Measurements from ENCODE around the gene IL20.

IL20 gene

GRCh38 chr1:206898089-206898914 lies 32.9 kb downstream of the IL20 start:
- H3K4me1 Mint-ChIP-seq (ENCODE audit: low read depth): peaks cover 74% of the 10 kb centered on the region
- H3K4me3 Mint-ChIP-seq: no peak overlapping the region
- peaks cover 7% of the 10 kb centered on the region for H3K36me3 Mint-ChIP-seq
- H3K27ac Mint-ChIP-seq: peak overlapping the region; percentile 85
- no peaks in the 10 kb centered on the region for H3K9me3 Mint-ChIP-seq (ENCODE audit: low read depth)
- no peaks in the 10 kb centered on the region for H3K27me3 Mint-ChIP-seq

- H3K4me3 Mint-ChIP-seq: no peak overlapping the region
- H3K36me3 Mint-ChIP-seq: peaks cover 11% of the 10 kb centered on the region
- peak overlapping the region; percentile 85 for H3K27ac Mint-ChIP-seq
- H3K4me1 Mint-ChIP-seq (ENCODE audit: low read depth): peaks cover 76% of the 10 kb centered on the region
- no peaks in the 10 kb centered on the region for H3K9me3 Mint-ChIP-seq (ENCODE audit: low read depth)
- H3K27me3 Mint-ChIP-seq: no peaks in the 10 kb centered on the region
These were observed 33.5 kb downstream of the IL20 start for GRCh38 chr1:206898915-206899431.

- Mint-ChIP-seq H3K4me1 (ENCODE audit: low read depth) (peaks cover 79% of the 10 kb centered on the region), H3K27ac (peak overlapping the region; percentile 83), H3K36me3 (peaks cover 19% of the 10 kb centered on the region), H3K4me3 (no peak overlapping the region), H3K27me3 (no peaks in the 10 kb centered on the region), H3K9me3 (ENCODE audit: low read depth) (no peaks in the 10 kb centered on the region)
These were observed 34.3 kb downstream of the IL20 start for GRCh38 chr1:206899717-206900116.

- Mint-ChIP-seq H3K27me3 (no peaks in the 10 kb centered on the region), H3K4me1 (ENCODE audit: low read depth) (peaks cover 83% of the 10 kb centered on the region), H3K36me3 (peaks cover 23% of the 10 kb centered on the region), H3K9me3 (ENCODE audit: low read depth) (no peaks in the 10 kb centered on the region), H3K27ac (peak overlapping the region; percentile 83), H3K4me3 (no peak overlapping the region)
These were observed 34.7 kb downstream of the IL20 start for GRCh38 chr1:206900149-206900548.

GRCh38 chr1:206901944-206902343 lies 36.5 kb downstream of the IL20 start:
- Mint-ChIP-seq H3K4me3 (no peak overlapping the region), H3K36me3 (peaks cover 26% of the 10 kb centered on the region), H3K4me1 (ENCODE audit: low read depth) (peaks cover 86% of the 10 kb centered on the region), H3K9me3 (ENCODE audit: low read depth) (no peaks in the 10 kb centered on the region), H3K27me3 (no peaks in the 10 kb centered on the region), H3K27ac (peak overlapping the region; percentile 83)

- H3K27ac Mint-ChIP-seq: peak overlapping the region; percentile 94
- H3K36me3 Mint-ChIP-seq: peaks cover 26% of the 10 kb centered on the region
- no peaks in the 10 kb centered on the region for H3K27me3 Mint-ChIP-seq
- H3K4me3 Mint-ChIP-seq: no peak overlapping the region
- no peaks in the 10 kb centered on the region for H3K9me3 Mint-ChIP-seq (ENCODE audit: low read depth)
- H3K4me1 Mint-ChIP-seq (ENCODE audit: low read depth): peaks cover 86% of the 10 kb centered on the region
These were observed 37.3 kb downstream of the IL20 start for GRCh38 chr1:206902702-206903101.

GRCh38 chr1:206903687-206904086 lies 38.3 kb downstream of the IL20 start:
- H3K36me3 Mint-ChIP-seq: peaks cover 27% of the 10 kb centered on the region
- peaks cover 89% of the 10 kb centered on the region for H3K4me1 Mint-ChIP-seq (ENCODE audit: low read depth)
- H3K4me3 Mint-ChIP-seq: no peak overlapping the region
- H3K27me3 Mint-ChIP-seq: no peaks in the 10 kb centered on the region
- H3K9me3 Mint-ChIP-seq (ENCODE audit: low read depth): no peaks in the 10 kb centered on the region
- peak overlapping the region; percentile 94 for H3K27ac Mint-ChIP-seq

GRCh38 chr1:206904423-206905142 lies 39.2 kb downstream of the IL20 start:
- H3K4me1 Mint-ChIP-seq (ENCODE audit: low read depth): peaks cover 90% of the 10 kb centered on the region
- peak overlapping the region; percentile 69 for H3K4me3 Mint-ChIP-seq
- no peaks in the 10 kb centered on the region for H3K9me3 Mint-ChIP-seq (ENCODE audit: low read depth)
- no peaks in the 10 kb centered on the region for H3K27me3 Mint-ChIP-seq
- H3K36me3 Mint-ChIP-seq: peaks cover 29% of the 10 kb centered on the region
- peak overlapping the region; percentile 94 for H3K27ac Mint-ChIP-seq

GRCh38 chr1:206905295-206906164 lies 40.1 kb downstream of the IL20 start:
- H3K9me3 Mint-ChIP-seq (ENCODE audit: low read depth): no peaks in the 10 kb centered on the region
- no peaks in the 10 kb centered on the region for H3K27me3 Mint-ChIP-seq
- H3K27ac Mint-ChIP-seq: peak overlapping the region; percentile 94
- peaks cover 87% of the 10 kb centered on the region for H3K4me1 Mint-ChIP-seq (ENCODE audit: low read depth)
- H3K36me3 Mint-ChIP-seq: peaks cover 29% of the 10 kb centered on the region
- H3K4me3 Mint-ChIP-seq: peak overlapping the region; percentile 69

GRCh38 chr1:206907304-206907991 lies 42.0 kb downstream of the IL20 start:
- Mint-ChIP-seq H3K36me3 (peaks cover 25% of the 10 kb centered on the region), H3K27me3 (no peaks in the 10 kb centered on the region), H3K9me3 (ENCODE audit: low read depth) (no peaks in the 10 kb centered on the region), H3K4me3 (peak overlapping the region; percentile 58), H3K27ac (peak overlapping the region; percentile 79), H3K4me1 (ENCODE audit: low read depth) (peaks cover 87% of the 10 kb centered on the region)

- Mint-ChIP-seq H3K9me3 (ENCODE audit: low read depth) (no peaks in the 10 kb centered on the region), H3K36me3 (peaks cover 22% of the 10 kb centered on the region), H3K27ac (peak overlapping the region; percentile 79), H3K4me1 (ENCODE audit: low read depth) (peaks cover 87% of the 10 kb centered on the region), H3K4me3 (peak overlapping the region; percentile 58), H3K27me3 (no peaks in the 10 kb centered on the region)
These were observed 42.6 kb downstream of the IL20 start for GRCh38 chr1:206908038-206908437.

- H3K4me1 Mint-ChIP-seq (ENCODE audit: low read depth): peaks cover 88% of the 10 kb centered on the region
- H3K9me3 Mint-ChIP-seq (ENCODE audit: low read depth): no peaks in the 10 kb centered on the region
- peak overlapping the region; percentile 93 for H3K27ac Mint-ChIP-seq
- peaks cover 14% of the 10 kb centered on the region for H3K36me3 Mint-ChIP-seq
- peak overlapping the region; percentile 83 for H3K4me3 Mint-ChIP-seq
- H3K27me3 Mint-ChIP-seq: no peaks in the 10 kb centered on the region
These were observed 43.9 kb downstream of the IL20 start for GRCh38 chr1:206909161-206909882.

GRCh38 chr1:206909883-206910318 lies 44.5 kb downstream of the IL20 start:
- peak overlapping the region; percentile 81 for H3K27ac Mint-ChIP-seq

More at GRCh38 chr1:206909883-206910318, 44.5 kb downstream of the IL20 start:
- no peaks in the 10 kb centered on the region for H3K27me3 Mint-ChIP-seq
- H3K36me3 Mint-ChIP-seq: peaks cover 10% of the 10 kb centered on the region
- peaks cover 88% of the 10 kb centered on the region for H3K4me1 Mint-ChIP-seq (ENCODE audit: low read depth)
- H3K4me3 Mint-ChIP-seq: peak overlapping the region; percentile 59
- no peaks in the 10 kb centered on the region for H3K9me3 Mint-ChIP-seq (ENCODE audit: low read depth)

Data from activated naive CD8-positive, alpha-beta T cell (primary cell).